HG03175 (cell line): ENCODE data around the gene EDNRA.
"Not testable (repeated sequence)": the region's sequence is repeated elsewhere in the genome, so short reads cannot be mapped to it uniquely, and the experiment has no call there.

Experiments
- ATAC-seq: cut with Tn5 transposase; IDR thresholded peaks from one replicate; pipeline ENCODE4 v1.9.1; 2021; ENCODE audit warnings: mild to moderate bottlenecking, moderate library complexity; ENCODE audit not compliant: unreplicated experiment

Gene EDNRA

GRCh38 chr4:147480891-147481576 lies at the start of gene EDNRA:
EDNRA (plus strand) TSS chr4:147481097; CDS start chr4:147485682, 4,585 bp downstream.
- ATAC-seq, result no peak

DNA sequence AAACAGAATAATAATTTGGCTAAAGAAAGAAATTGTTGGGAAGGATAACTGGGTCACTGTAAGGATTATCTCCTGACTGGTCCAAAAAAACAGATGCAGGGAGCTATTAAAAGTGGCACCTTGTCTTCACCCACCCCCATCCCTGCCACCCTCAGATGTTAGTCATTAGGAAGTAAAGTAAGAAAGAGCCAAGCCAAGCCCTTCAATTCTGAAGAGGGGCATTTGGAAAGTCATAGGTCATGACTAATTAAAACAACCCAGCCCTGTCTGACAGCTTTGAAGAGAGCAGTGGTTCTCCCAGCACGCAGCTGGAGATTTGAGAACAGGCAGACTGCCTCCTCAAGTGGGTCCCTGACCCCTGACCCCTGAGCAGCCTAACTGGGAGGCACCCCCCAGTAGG lies 46.5 kb upstream of the EDNRA start:
- not testable (repeated sequence) for ATAC-seq

DNA sequence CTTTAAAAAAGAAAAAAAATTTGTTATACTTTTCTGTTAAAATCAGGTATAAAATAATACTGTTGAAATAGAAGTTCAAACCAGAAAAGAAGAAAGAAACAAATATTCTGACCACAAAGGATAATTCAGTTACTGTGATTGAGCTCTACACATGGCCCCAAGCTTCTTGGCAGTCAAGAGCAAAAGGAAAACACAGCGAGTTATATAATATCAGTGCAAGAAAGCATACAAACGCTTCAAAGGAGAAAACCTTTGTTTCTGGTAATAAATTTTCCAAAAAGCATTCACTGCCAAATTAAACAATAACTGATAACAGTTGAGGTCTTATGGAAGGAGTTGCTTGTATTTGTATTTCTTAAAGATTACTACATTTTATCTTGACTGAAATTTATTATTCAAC lies 40.5 kb upstream of the EDNRA start:
- no peak for ATAC-seq

GRCh38 chr4:147447786-147448185 lies 33.1 kb upstream of the EDNRA start:
- ATAC-seq, result no peak

DNA sequence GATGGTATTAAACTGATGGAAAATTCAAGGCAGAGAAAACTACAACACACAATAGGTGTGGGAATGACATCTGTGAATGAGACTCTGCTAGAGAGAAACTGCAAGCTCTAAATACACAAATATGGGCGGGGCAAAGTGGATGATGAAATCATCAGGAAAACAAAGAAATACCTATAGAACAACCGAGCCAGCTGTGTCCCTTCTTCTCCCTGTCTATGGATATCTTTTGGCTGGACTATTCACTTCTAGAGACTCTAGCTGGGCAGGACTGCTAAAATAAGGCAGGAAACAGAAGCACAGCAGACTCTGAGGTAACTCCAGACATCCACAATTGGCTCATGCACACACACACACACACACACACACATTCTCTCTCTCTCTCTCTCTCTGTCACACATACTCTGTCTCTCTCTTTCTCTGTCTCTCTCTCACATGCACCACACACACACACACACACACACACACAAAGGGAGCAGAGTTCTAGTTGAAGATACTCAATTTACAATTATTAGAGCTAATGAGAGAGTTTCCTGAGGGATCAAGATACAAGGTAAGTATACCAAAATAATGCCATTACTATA lies 27.2 kb upstream of the EDNRA start:
- no peak for ATAC-seq

DNA sequence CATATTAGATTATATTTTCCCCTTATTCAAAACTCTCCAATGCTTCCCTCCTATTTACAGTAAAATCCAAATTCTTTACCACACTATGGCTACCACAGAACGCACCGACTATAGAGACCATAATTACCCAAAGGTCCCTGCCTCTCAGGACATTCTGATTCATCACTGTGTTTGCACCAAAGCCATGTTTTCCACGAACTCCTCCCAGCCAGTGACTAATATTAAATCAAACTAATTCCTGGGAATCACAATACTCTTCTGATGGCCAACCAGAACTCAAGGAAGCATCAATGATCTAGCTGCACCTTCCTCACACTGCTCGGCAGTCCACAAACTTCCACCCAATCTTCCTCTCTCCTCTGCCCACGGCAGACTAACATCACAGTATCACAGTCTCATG lies 24.2 kb upstream of the EDNRA start:
- ATAC-seq, result no peak

DNA sequence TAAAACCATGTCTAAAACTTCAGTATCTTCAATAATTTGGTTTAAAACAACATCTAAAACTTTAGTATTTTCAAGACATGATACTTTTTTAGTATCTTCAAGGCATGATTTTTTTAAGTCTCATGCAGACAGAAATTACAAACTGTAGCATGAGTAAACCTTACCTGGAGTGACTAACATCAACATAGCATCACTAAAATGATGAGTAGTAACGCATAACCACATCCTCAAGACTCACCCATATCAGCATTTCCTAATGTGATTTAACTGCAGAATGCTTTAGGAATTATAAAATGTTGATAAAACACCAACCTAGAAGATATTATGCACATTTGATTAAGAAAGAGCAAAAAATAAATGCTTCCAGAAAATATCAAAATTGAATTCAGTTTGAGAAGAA lies 19.7 kb upstream of the EDNRA start:
- no peak for ATAC-seq

DNA sequence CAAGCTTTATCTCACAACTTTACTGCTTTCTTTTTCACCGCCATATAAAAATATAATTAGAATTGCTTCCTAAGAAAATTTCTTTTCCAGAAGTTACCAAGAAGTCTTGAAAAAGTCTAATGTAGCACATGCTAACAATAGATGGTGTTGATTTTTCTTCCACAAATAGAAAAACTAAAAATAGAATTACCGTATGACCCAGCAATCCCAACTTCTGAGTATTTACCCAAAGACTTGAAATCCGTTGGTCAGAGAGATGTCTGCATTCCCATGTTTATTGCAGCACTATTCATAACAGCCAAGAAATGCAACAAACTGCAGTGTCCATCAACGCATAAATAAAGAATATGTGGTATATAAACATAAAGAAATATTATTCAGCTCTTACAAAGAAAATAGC lies 17.8 kb upstream of the EDNRA start:
- no peak for ATAC-seq

DNA sequence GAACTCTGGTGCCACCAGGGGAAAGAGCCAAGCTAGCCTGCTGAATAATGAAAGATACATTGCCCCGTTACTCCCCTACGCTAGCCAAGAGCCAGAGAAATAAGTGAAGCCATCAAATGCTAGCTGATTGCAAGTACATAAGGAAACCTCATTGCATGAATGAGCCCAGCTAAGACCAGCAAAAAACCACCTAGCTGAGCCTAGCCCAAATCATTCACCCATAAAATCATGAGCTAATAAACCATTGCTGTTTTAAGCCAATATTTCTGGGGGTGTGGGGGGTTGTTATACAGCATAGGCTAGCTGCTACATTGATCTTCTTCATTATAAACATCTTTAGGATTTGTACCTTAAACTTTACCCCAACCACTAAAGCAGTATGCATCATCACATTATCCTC lies 15.4 kb upstream of the EDNRA start:
- ATAC-seq, result no peak

- no peak for ATAC-seq
Observed at GRCh38 chr4:147477439-147477838, 3.5 kb upstream of the EDNRA start.

DNA sequence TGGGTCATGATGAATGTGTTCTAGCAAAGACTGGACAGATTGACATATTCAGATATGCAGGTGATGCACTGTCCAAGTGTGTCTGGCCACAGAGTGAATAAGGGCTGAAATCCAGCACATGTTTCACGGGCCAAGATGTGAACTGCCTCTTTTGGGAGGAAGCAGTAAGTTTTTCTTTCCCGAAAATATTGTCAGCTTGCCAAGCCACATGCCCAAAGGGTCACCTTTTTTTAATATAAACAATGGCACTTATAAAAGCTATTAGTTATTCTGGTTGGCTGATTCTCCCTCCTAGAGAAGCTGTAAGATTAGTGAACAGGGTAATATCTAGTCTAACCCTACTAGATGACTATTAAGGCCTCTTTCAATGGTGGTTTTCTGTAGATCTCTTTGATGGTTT lies 1.5 kb upstream of the EDNRA start:
- ATAC-seq, result no peak

DNA sequence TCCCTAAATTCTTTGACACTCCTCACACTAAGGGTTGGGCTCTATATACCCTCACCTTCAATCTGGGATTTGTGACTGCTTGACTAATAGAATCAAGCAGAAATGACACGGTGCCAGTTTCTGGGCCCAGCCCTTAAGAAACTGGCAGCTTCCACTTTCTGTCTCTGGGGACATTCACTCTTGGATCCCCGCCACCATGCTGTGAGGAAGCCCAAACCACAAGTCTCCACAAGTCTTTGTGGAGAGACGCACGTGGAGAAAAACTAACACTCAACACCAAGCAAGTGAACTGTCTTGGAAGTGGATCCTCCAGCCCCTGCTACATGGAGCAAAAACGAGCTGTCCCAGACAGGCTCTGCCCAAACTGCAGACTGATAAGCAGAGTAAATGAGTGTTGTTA lies 1.1 kb upstream of the EDNRA start:
- no peak for ATAC-seq

DNA sequence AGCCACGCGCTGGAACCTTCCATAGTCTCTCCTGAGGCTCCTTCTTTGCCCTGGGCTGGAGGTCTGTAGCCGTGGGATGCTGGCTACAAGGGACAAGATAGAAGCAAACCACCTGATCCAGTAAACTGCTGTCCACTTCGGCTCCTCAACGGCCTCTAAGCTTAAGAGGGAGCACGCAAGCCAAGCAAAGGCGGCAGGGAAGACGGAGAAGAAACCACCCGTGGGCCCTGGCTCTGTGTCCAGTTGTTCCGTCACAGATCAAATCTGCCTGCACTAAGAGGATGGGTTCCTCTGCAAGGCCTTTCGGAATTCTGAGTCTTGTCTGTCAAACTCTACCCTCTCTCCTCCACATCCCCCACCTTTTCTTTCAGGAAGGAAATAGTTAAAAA lies 401 bp upstream of the EDNRA start:
- ATAC-seq, result no peak

DNA sequence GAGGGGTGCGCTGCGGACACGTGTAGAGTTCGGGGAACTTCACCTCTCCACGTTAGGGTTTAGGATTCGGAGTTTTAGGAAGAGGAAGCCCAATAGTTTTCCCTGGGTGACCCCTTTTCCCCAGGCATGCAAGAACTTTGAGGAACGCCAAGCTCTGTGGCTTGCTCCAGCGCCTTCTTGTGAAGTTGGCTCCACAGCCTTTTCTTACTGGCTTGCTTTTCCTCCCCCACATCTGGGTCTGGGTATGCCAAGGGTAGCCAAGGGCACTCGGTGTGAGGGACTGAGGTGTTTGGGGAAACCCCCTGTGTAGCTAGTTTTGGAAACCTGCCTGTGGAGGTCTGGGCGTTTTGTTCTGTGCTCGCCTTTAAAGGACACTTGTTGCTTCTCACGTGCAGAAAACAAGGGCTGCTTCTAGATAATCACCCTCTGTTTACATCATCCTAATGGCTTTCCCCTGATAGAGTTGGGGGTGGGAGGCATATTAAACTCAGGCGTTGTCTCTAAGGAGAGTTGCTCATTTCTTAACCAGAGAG lies 746 bp downstream of the EDNRA start:
- no peak for ATAC-seq

DNA sequence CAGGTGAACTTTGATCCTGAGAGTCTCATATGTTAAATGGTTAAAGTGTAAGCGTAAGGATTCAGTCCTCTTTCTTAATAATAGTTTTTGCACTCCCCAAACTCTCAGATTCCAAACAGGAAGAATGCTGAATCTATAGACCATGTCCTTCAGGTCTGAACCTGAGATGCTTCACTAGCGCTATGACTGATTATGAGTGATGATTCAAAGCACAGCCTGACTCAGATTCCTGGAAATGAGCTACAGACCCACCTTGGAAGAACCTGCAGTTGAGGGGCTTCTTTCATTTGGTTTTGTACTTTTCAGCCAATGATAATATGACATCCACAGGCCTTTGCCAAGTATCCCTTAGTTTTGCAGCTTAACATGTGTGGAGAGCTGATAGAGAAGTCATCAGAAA lies 1.4 kb downstream of the EDNRA start:
- no peak for ATAC-seq

DNA sequence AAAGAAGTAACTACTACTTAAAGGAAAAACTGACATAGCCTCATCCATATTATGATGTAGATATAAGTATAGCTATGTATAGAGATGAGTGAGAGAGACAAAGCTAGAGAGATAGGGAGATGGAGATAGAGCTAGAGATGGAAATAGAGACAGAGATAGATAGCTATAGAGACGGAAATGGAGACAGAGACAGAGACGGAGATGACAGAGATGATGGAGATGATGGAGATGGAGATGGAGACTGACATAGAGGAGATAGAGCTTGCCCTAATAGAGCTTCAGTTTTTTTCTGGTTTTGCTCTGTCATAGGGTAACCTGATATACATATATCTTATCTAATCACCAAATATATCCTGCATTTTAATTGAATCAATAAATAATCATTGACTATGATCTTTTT lies 4.3 kb downstream of the EDNRA start:
- ATAC-seq, result no peak

DNA sequence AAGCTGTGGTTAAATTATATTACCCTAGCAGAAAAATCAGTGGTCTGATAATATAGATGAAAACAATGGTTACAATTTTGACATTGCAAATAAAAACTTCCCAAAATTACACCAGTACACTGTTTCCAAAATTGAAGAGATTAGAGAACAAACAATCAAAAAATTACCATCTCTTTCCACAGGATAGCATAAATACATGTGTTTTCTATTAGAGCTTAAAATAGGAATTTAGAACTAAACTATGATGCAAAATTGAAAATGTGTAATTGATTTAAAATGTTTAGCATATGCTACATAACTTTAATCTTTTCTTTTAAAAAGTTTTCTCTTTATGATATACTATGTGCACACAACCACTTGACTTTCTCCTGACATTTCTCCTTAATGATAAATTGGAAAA lies 6.7 kb downstream of the EDNRA start:
- ATAC-seq, result no peak

- no peak for ATAC-seq
Observed at GRCh38 chr4:147488556-147488955, 7.7 kb downstream of the EDNRA start.

DNA sequence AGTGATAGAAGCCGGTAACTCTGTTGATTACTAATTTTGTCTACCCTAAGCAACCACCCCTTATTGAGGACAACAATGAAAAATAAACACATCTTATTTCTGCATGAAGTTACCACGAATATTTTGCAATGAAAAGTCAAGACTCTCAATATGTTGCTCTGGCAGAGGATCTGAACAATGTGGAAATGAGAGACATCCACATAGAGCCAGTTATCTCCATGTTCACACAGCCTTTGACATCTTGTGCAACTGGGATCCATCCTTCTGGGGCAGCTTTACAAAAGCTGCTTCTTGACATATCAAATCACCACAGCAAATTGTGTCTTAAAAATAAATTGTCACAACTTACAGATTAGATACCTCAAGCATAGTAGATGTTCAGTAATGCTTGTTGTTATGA lies 10.2 kb downstream of the EDNRA start:
- no peak for ATAC-seq

GRCh38 chr4:147492306-147492705 lies 11.4 kb downstream of the EDNRA start:
- no peak for ATAC-seq

- ATAC-seq, result no peak
Observed at GRCh38 chr4:147492761-147493160, 11.9 kb downstream of the EDNRA start.

DNA sequence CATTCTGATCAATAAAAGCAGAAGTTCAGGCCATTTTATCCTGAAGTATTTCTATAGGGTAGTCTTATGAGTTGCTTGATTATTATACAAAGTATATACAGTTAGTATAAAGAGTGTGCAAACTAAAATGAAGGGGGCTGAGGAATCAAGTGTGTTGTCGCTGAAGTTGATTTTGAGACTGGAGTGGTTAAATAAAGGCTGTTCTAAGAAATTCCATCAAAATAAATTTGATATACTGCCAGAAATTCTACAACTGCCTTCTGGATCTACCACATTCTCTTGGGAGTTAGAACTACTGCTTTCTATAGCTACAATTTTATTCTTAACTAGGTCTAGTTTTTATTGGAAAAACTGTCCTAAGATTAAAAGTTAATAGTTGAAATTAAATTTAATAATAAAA lies 12.4 kb downstream of the EDNRA start:
- ATAC-seq, result no peak

DNA sequence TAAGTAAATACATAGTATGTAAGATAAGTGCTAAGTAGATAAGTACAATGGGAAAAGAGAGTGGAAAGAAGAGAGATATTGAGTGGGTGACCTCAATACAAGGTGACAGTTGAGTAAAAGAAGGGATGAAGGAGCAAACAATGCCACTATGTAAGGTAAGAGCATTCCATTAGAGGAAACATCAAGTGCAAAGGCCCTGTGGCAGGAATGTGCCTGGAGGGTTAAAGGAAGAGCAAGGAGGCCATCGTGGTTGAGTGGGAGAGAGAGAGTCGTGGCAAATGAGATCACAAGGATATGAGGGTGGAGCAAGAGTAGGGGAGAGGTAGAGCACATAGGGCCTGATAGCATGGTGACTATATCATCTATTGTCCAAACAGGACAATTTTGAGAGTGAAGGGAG lies 13.4 kb downstream of the EDNRA start:
- no peak for ATAC-seq
